Ovary (tissue), 9 donors: ENCODE measurements around the gene CCDC150. TPM values are rescaled to one million over a fixed set of nuclear protein-coding genes. Genes with fewer than 3 reads are reported as not detected.

Experiments used
- DNase-seq, 5 donors: peaks; one replicate each; pipeline ENCODE4 v3.0.0-alpha.2; 2019 to 2020
- H3K27ac ChIP-seq, 2 donors: fragments of 200-600 bp; one replicate each; pipeline versions ENCODE4 v1.5.1 to v1.8.0; 2019 to 2022
- H3K27me3 ChIP-seq: fragments of 200-600 bp; one replicate; pipeline ENCODE4 v1.8.0; 2022
- H3K36me3 ChIP-seq: fragments of 200-600 bp; sonication (generic); one replicate; pipeline ENCODE4 v1.5.1; 2019
- H3K4me1 ChIP-seq: one replicate; pipeline ENCODE4 v1.8.1; 2013; ENCODE audit warnings: mild to moderate bottlenecking, moderate library complexity; ENCODE audit not compliant: insufficient read depth
- H3K4me3 ChIP-seq: fragments of 200-600 bp; sonication (generic); one replicate; pipeline ENCODE4 v1.5.1; 2017
- H3K9me3 ChIP-seq, 2 donors: fragments of 200-600 bp in 1 of 2; sonication (generic) in 1 of 2; one replicate each; pipeline versions ENCODE4 v1.5.1 to v1.8.1; 2013 to 2019; ENCODE audit warnings: mild to moderate bottlenecking in 1 of 2, moderate library complexity in 1 of 2
- EP300 ChIP-seq: sonication (generic); formaldehyde crosslinking; IDR thresholded peaks from one replicate; pipeline ENCODE4 v1.6.1; 2017; ENCODE audit warnings: antibody characterized with exemption
- POLR2A ChIP-seq: fragments of 450-650 bp; IDR thresholded peaks from one replicate; pipeline ENCODE4 v1.6.1; 2017; ENCODE audit warnings: antibody characterized with exemption, mild to moderate bottlenecking, moderate library complexity
- WGBS, 3 donors: extraction: QIAGEN DNeasy Blood & Tissue Kit in 1 of 3; methylation state at CpG; one replicate each; pipeline versions ENCODE4 v1.1.5 to v1.1.7; 2013 to 2017; 5-methylcytosine and 5-hydroxymethylcytosine counted together
- intact Hi-C, 4 donors: fragments of 100-400 bp; cut with DNase I; formaldehyde crosslinking; loops; one replicate each; pipeline versions ENCODE4 v1.11.0 to v1.15.1; 2022 to 2023
- polyA plus RNA-seq, 2 donors: library from polyadenylated mRNA; stranded (reverse); fragments of 200-250 nt in 1 of 2; fragments of 350-450 nt in 1 of 2; fragmentation: Illumina TruSeq in 1 of 2; extraction: RNeasy Lipid Tissue Mini Kit (QIAGEN cat#74804) in 1 of 2; gene quantifications; one replicate each; pipeline ENCODE4 v1.2.3, GENCODE V29; 2013 to 2014
- total RNA-seq, 7 donors: library from RNA; depleted of rRNA in 2 of 7; stranded (reverse); fragments of >200 nt in 2 of 7; fragmentation: NEBNext Ultra II Directional in 3 of 7; extraction: Animal tissue kit (Norgen Biotek cat#: 25700) in 3 of 7; gene quantifications; one replicate each; pipeline versions ENCODE4 v1.1.0 to v1.2.4, GENCODE V29; 2016 to 2023
- TF ChIP-seq, protein P1 (sequence below), 3 donors: fragments of 450-650 bp in 2 of 3; fragments of 200-600 bp in 1 of 3; IDR thresholded peaks; one replicate each; pipeline versions ENCODE4 v1.5.1 to v1.8.0; 2016 to 2022; ENCODE audit warnings: antibody characterized with exemption in 3 of 3, mild to moderate bottlenecking in 1 of 3
- donor health status: DM: no; HTN: no; CAD: no; lungs with moderate emphysema.
- donor health status: DM: no; HTN: no; CAD: no.
- donor health status: Bipolar disorder and iron deficiency.
- donor health status: DM: yes; HTN: yes; CAD: no.
- donor health status: DM: no; HTN: no; CAD: no.
- donor health status: DM: yes; HTN: yes; CAD: no.

CCDC150 gene
- total and polyA plus RNA-seq, 9 donors, result 0.25 to 3.5 (median 1.1) TPM

DNA sequence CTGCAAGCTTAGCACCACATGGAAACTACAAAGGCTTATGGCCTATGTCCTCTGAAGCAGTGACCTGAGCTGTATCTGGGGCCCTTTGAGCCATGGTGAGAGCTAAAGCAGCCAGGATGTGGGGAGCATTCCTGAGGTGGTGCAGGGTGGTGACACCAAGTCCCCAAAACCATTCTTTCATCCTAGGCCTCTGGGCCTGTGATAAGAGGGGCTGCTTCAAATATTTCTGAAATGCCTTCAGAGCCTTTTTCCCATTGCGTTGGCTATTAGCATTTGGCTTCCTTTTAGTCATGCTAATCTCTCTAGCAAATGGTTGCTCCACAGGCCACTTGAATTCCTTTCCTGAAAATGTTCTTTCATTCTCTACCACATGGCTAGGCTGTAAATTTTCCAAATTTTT lies 13.4 kb downstream of the CCDC150 start:
- WGBS, 3 donors, result 94 to 97% (median 97%) methylated on average over 1 of the region's 1 CpG
- intact Hi-C loops, result no loop called here
- no peak overlapping the region for H3K4me3 ChIP-seq

DNA sequence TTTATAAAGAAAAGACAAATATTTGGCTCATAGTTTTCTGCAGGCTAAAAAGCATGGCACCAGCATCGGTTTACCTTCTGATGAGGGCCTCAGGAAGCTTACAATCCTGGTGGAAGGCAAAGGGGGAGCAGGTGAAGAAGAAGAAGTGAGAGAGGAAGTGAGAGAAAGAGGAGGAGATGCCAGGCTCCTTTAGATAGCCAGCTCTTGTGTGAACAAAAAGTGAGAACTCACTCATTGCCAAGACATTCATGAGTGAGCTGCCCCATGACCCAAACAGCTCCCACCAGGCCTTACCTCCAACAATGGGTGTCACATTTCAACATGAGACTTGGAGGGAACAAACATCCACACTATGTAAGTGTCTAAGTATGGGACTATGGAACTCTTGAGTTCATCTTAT lies 14.3 kb downstream of the CCDC150 start:
- TF ChIP-seq, protein P1, sequence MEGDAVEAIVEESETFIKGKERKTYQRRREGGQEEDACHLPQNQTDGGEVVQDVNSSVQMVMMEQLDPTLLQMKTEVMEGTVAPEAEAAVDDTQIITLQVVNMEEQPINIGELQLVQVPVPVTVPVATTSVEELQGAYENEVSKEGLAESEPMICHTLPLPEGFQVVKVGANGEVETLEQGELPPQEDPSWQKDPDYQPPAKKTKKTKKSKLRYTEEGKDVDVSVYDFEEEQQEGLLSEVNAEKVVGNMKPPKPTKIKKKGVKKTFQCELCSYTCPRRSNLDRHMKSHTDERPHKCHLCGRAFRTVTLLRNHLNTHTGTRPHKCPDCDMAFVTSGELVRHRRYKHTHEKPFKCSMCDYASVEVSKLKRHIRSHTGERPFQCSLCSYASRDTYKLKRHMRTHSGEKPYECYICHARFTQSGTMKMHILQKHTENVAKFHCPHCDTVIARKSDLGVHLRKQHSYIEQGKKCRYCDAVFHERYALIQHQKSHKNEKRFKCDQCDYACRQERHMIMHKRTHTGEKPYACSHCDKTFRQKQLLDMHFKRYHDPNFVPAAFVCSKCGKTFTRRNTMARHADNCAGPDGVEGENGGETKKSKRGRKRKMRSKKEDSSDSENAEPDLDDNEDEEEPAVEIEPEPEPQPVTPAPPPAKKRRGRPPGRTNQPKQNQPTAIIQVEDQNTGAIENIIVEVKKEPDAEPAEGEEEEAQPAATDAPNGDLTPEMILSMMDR (IDR thresholded peaks at IDR 0.05), result no peak
- TF ChIP-seq EP300 (no peak), POLR2A (no peak)
- 88 to 93% (median 89%) methylated on average over 1 of the region's 1 CpG for WGBS, 3 donors

More for the DNA sequence above, 13.4 kb downstream of the CCDC150 start:
- Histone ChIP-seq H3K27me3 (no peaks in the 10 kb centered on the region), H3K9me3 (no peaks in the 10 kb centered on the region), H3K27ac (no peak overlapping the region), H3K4me1 (no peaks in the 10 kb centered on the region), H3K36me3 (no peaks in the 10 kb centered on the region)
- TF ChIP-seq, protein P1 (IDR thresholded peaks at IDR 0.05), result no peak
- TF ChIP-seq POLR2A (no peak), EP300 (no peak)
- no peak for DNase-seq

DNA sequence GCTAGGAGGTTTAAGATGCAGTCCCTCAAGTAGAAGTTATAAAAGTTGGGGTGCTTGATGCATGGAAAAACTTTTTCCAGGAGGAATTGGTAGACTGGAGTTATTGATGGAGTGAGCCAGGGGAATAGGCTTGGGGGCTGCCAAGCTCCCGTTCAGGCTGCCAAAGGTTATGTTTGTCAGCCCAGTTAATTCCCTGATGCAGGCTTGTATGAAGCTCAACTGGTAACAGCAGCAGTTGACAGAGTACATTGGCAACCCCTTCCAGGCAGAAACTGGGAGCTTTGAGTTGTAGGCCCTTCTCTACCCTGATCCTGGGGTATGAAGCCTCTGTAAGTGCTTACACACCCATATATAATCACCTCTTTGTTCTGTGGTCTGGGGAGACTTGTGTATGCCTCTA lies 16.2 kb downstream of the CCDC150 start:
- Histone ChIP-seq H3K27ac (no peak overlapping the region), H3K4me1 (no peaks in the 10 kb centered on the region), H3K36me3 (no peaks in the 10 kb centered on the region), H3K4me3 (no peak overlapping the region), H3K27me3 (no peaks in the 10 kb centered on the region), H3K9me3 (no peaks in the 10 kb centered on the region)
- intact Hi-C loops, result no loop called here
- DNase-seq, result no peak
- TF ChIP-seq EP300 (no peak), POLR2A (no peak)
- TF ChIP-seq, protein P1 (IDR thresholded peaks at IDR 0.05), result no peak
- 62 to 65% (median 63%) methylated on average over 1 of the region's 1 CpG for WGBS, 3 donors

More for the DNA sequence above, 14.3 kb downstream of the CCDC150 start:
- no peaks in the 10 kb centered on the region for H3K4me1 ChIP-seq
- H3K27me3 ChIP-seq, result no peaks in the 10 kb centered on the region
- H3K36me3 ChIP-seq, result no peaks in the 10 kb centered on the region
- H3K27ac ChIP-seq, result no peak overlapping the region
- intact Hi-C loops, result no loop called here
- no peak overlapping the region for H3K4me3 ChIP-seq
- H3K9me3 ChIP-seq, result no peaks in the 10 kb centered on the region
- no peak for DNase-seq

DNA sequence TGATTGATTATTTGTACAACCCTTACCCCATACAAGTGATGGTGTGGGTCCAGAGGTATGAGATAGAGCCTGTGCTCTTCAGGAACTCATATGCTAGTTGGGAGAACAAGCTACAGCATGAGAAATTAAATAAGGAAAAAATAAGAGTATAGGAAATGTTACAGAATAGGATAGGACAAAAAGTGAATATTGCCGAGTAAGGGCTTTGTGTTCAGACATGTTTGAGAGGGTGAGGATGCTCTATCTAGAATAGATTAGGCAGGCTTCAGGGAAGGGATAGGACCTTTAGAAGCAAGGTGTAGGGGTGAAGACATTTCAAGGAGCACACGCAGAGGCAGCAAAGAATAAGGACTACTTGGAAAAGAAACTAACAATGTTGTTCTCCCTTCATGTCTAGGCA lies 17.8 kb downstream of the CCDC150 start:
- Histone ChIP-seq H3K4me1 (no peaks in the 10 kb centered on the region), H3K27ac (no peak overlapping the region), H3K4me3 (no peak overlapping the region), H3K9me3 (no peaks in the 10 kb centered on the region), H3K27me3 (no peaks in the 10 kb centered on the region), H3K36me3 (no peaks in the 10 kb centered on the region)
- TF ChIP-seq, protein P1 (IDR thresholded peaks at IDR 0.05), result no peak
- no peak for TF ChIP-seq POLR2A
- no peak for TF ChIP-seq EP300
- no peak for DNase-seq
- intact Hi-C loops, result no loop called here
- 94 to 98% (median 98%) methylated on average over 2 of the region's 2 CpGs for WGBS, 3 donors

DNA sequence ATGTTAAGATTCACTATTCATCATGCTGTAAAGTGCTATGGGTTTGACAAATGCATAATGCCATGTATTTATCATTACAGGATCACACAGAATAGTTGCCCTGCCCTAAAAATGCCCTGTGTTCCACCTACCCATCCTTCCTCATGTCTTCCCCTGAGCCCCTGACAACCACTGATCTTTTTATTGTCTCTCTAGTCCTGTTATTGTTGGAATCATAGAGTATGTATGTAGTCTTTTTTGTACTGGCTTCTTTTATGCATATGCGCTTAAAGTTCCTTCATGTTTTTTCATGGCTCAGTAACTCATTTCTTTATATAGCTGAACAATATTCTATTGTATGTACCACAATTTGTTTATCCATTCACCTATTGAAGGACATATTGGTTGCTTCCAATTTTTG lies 20.3 kb downstream of the CCDC150 start:
- intact Hi-C loops, result no loop called here
- Histone ChIP-seq H3K4me1 (no peaks in the 10 kb centered on the region), H3K4me3 (no peak overlapping the region), H3K27ac (no peak overlapping the region), H3K9me3 (no peaks in the 10 kb centered on the region), H3K36me3 (no peaks in the 10 kb centered on the region), H3K27me3 (no peaks in the 10 kb centered on the region)
- no peak for DNase-seq
- TF ChIP-seq, protein P1 (IDR thresholded peaks at IDR 0.05), result no peak
- TF ChIP-seq EP300 (no peak), POLR2A (no peak)
- WGBS, 3 donors, result 91 to 100% (median 95%) methylated on average over 1 of the region's 1 CpG
